GM21447 (cell line): ENCODE measurements around the gene SYNE2.
"Not testable (repeated sequence)": the region's sequence is repeated elsewhere in the genome, so short reads cannot be mapped to it uniquely, and the experiment has no call there.

Source experiments
- ATAC-seq: cut with Tn5 transposase; IDR thresholded peaks from one replicate; pipeline ENCODE4 v1.9.1; 2021; ENCODE audit not compliant: unreplicated experiment

Gene SYNE2

GRCh38 chr14:64118403-64118742 is 265.6 kb downstream of the SYNE2 start:
- not testable (repeated sequence) for ATAC-seq

GRCh38 chr14:64118892-64119291 is 266.1 kb downstream of the SYNE2 start:
- ATAC-seq, result no peak

- ATAC-seq, result no peak
Measured at GRCh38 chr14:64119500-64119899, 266.7 kb downstream of the SYNE2 start.

GRCh38 chr14:64119980-64120379 is 267.2 kb downstream of the SYNE2 start:
- ATAC-seq, result no peak

GRCh38 chr14:64123241-64123822 is 270.5 kb downstream of the SYNE2 start:
- ATAC-seq, result no peak

GRCh38 chr14:64125270-64125669 is 272.5 kb downstream of the SYNE2 start:
- ATAC-seq, result no peak

GRCh38 chr14:64126548-64126947 is 273.7 kb downstream of the SYNE2 start:
- ATAC-seq, result no peak

- no peak for ATAC-seq
Measured at GRCh38 chr14:64137657-64138290, 285.0 kb downstream of the SYNE2 start.

GRCh38 chr14:64147126-64147790 is 294.5 kb downstream of the SYNE2 start:
- no peak for ATAC-seq

GRCh38 chr14:64149921-64150320 is 297.1 kb downstream of the SYNE2 start:
- no peak for ATAC-seq

- ATAC-seq, result no peak
Measured at GRCh38 chr14:64158608-64159007, 305.8 kb downstream of the SYNE2 start.

GRCh38 chr14:64159588-64159987 is 306.8 kb downstream of the SYNE2 start:
- no peak for ATAC-seq

GRCh38 chr14:64170181-64170580 is 317.4 kb downstream of the SYNE2 start:
- ATAC-seq, result no peak

GRCh38 chr14:64174922-64175782 is 322.3 kb downstream of the SYNE2 start:
- ATAC-seq, result no peak

GRCh38 chr14:64176330-64176729 is 323.5 kb downstream of the SYNE2 start:
- ATAC-seq, result no peak

- ATAC-seq, result no peak
Measured at GRCh38 chr14:64178814-64179213, 326.0 kb downstream of the SYNE2 start.

GRCh38 chr14:64182908-64183307 is 330.1 kb downstream of the SYNE2 start:
- ATAC-seq, result not testable (repeated sequence)

GRCh38 chr14:64184103-64184729 is 331.4 kb downstream of the SYNE2 start:
- no peak for ATAC-seq

- ATAC-seq, result no peak
Measured at GRCh38 chr14:64185184-64185583, 332.4 kb downstream of the SYNE2 start.

GRCh38 chr14:64186231-64187129 is 333.7 kb downstream of the SYNE2 start:
- ATAC-seq, result no peak
